Stimulated activated CD4-positive, alpha-beta T cell treated with anti-CD3 and anti-CD28 coated beads, Interleukin-2, amount 100 ng/mL, for 24 hours (primary cell): Measurements from ENCODE around the gene PCSK5.

ENCODE experiments used
- DNase-seq, 2 donors: peaks; one replicate each; pipeline ENCODE4 v3.0.0-alpha.2; 2020

The PCSK5 gene

GRCh38 chr9:76090909-76091308 lies 200.4 kb downstream of the PCSK5 start:
- no peak for DNase-seq

- DNase-seq, result no peak
Observed at GRCh38 chr9:76092572-76092971, 202.1 kb downstream of the PCSK5 start.

- no peak for DNase-seq
Observed at GRCh38 chr9:76095585-76095984, 205.1 kb downstream of the PCSK5 start.

GRCh38 chr9:76099516-76099915 lies 209.0 kb downstream of the PCSK5 start:
- DNase-seq, result no peak

GRCh38 chr9:76101075-76101474 lies 210.6 kb downstream of the PCSK5 start:
- DNase-seq, result no peak

- DNase-seq, result no peak
Observed at GRCh38 chr9:76101491-76101890, 211.0 kb downstream of the PCSK5 start.

GRCh38 chr9:76101947-76102346 lies 211.5 kb downstream of the PCSK5 start:
- DNase-seq, result no peak

- no peak for DNase-seq
Observed at GRCh38 chr9:76103531-76104315, 213.2 kb downstream of the PCSK5 start.

- no peak for DNase-seq
Observed at GRCh38 chr9:76107482-76107881, 217.0 kb downstream of the PCSK5 start.

- DNase-seq, result no peak
Observed at GRCh38 chr9:76109953-76110352, 219.5 kb downstream of the PCSK5 start.

GRCh38 chr9:76112151-76112550 lies 221.7 kb downstream of the PCSK5 start:
- DNase-seq, result no peak

- no peak for DNase-seq
Observed at GRCh38 chr9:76114144-76114543, 223.7 kb downstream of the PCSK5 start.

GRCh38 chr9:76115396-76115795 lies 224.9 kb downstream of the PCSK5 start:
- no peak for DNase-seq

- DNase-seq, result no peak
Observed at GRCh38 chr9:76115982-76116646, 225.6 kb downstream of the PCSK5 start.

GRCh38 chr9:76116913-76117312 lies 226.4 kb downstream of the PCSK5 start:
- DNase-seq, result no peak

- DNase-seq, result no peak
Observed at GRCh38 chr9:76127637-76128036, 237.2 kb downstream of the PCSK5 start.

- no peak for DNase-seq
Observed at GRCh38 chr9:76135902-76136301, 245.4 kb downstream of the PCSK5 start.

- no peak for DNase-seq
Observed at GRCh38 chr9:76136986-76137385, 246.5 kb downstream of the PCSK5 start.

GRCh38 chr9:76137931-76138330 lies 247.5 kb downstream of the PCSK5 start:
- DNase-seq, result no peak

GRCh38 chr9:76138360-76138759 lies 247.9 kb downstream of the PCSK5 start:
- no peak for DNase-seq

- no peak for DNase-seq
Observed at GRCh38 chr9:76143834-76144233, 253.4 kb downstream of the PCSK5 start.

- no peak for DNase-seq
Observed at GRCh38 chr9:76150013-76150412, 259.5 kb downstream of the PCSK5 start.

GRCh38 chr9:76151267-76151666 lies 260.8 kb downstream of the PCSK5 start:
- no peak for DNase-seq

- DNase-seq, result no peak
Observed at GRCh38 chr9:76153339-76153738, 262.9 kb downstream of the PCSK5 start.
